ENCODE results near the gene MRPL44. TPM values are rescaled to one million over a fixed set of nuclear protein-coding genes. Genes with fewer than 3 reads are reported as not detected.
A peak's percentile ranks its signal among the peaks of the same experiment; 100 is the strongest.

MRPL44 gene
- polyA plus RNA-seq, 1 experiment: 24.3 TPM

DNA sequence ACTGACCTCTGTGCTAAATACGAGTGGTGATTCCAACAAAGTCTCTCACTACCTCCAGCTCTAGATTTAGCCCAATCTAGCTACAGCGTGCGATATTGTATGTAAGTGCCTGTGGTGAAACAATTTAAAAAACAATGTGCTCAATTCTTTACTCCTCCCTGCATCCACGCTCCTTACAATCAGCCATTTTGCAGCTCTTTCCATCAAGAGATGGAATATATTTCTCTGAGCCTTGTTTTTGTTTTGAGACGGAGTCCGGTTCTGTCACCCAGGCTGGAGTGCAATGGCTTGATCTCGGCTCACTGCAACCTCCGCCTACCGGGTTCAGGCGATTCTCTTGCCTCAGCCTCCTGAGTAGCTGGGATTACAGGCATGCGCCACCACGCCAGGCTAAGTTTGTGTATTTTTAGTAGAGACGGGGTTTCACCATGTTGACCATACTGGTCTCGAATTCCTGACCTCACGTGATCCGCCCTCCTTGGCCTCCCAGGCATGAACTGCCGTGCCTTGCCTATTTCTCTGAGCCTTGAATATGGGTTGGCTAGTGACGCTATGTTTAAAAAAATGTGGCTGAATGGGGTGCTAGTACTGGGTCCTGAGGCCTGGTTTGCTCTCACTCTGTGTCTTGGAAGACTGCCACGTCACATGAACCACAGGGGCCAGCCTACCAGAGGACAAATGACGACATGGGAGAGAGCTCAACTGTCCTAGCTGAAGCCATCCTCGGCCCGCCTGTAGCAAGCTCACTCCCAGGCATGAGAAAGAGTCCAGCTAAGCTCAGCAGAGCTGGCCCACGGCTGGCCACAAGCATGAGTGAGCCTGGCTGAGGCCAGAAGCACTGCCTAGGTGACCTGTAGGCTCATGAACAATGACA is 26.9 kb upstream of the MRPL44 start:
- ChIA-PET CTCF (interaction anchor here (0.6 to 0.8 kb wide), 3 partner anchors 16 to 959 kb away, joined by 3 to 4 read pairs (median 3); no protein-coding TSS in a partner anchor), POLR2A (interaction anchor here (0.8 kb wide), 1 partner anchor 12 kb away, joined by 5 read pairs; no protein-coding TSS in a partner anchor)
- Histone ChIP-seq H3K4me3 (ENCODE audit: low read depth, low read length) (no peak overlapping the region), H3K27me3 (ENCODE audit: control insufficient read depth, insufficient read depth, low read length) (no peaks in the 10 kb centered on the region), H3K9me3 (ENCODE audit: control insufficient read depth, insufficient read depth, low read length) (peaks cover 15% of the 10 kb centered on the region), H3K27ac (ENCODE audit: low read depth, low read length) (peak overlapping the region; percentile 41)
- DNase-seq (ENCODE audit: low read depth, low spot score): no peak
- TF ChIP-seq, protein P1, sequence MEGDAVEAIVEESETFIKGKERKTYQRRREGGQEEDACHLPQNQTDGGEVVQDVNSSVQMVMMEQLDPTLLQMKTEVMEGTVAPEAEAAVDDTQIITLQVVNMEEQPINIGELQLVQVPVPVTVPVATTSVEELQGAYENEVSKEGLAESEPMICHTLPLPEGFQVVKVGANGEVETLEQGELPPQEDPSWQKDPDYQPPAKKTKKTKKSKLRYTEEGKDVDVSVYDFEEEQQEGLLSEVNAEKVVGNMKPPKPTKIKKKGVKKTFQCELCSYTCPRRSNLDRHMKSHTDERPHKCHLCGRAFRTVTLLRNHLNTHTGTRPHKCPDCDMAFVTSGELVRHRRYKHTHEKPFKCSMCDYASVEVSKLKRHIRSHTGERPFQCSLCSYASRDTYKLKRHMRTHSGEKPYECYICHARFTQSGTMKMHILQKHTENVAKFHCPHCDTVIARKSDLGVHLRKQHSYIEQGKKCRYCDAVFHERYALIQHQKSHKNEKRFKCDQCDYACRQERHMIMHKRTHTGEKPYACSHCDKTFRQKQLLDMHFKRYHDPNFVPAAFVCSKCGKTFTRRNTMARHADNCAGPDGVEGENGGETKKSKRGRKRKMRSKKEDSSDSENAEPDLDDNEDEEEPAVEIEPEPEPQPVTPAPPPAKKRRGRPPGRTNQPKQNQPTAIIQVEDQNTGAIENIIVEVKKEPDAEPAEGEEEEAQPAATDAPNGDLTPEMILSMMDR (IDR thresholded peaks at IDR 0.05; ENCODE audit: low read depth, low read length): no peak

- Histone ChIP-seq H3K4me3 (ENCODE audit: low read depth, low read length) (no peak overlapping the region), H3K9me3 (ENCODE audit: control insufficient read depth, insufficient read depth, low read length) (peaks cover 3% of the 10 kb centered on the region; the same call in 1 of the 2 replicates), H3K27ac (ENCODE audit: low read depth, low read length) (no peak overlapping the region), H3K27me3 (ENCODE audit: control insufficient read depth, insufficient read depth, low read length) (no peaks in the 10 kb centered on the region)
- ChIA-PET POLR2A (no interaction called here), CTCF (no interaction called here)
- TF ChIP-seq, protein P1 (IDR thresholded peaks at IDR 0.05; ENCODE audit: low read depth, low read length): no peak
- no peak for DNase-seq (ENCODE audit: low read depth, low spot score)
These were observed 24.2 kb upstream of the MRPL44 start for GRCh38 chr2:223932816-223933800.

GRCh38 chr2:223934870-223935269 is 22.4 kb upstream of the MRPL44 start:
- CTCF ChIA-PET: no interaction called here
- Histone ChIP-seq H3K9me3 (ENCODE audit: control insufficient read depth, insufficient read depth, low read length) (no peaks in the 10 kb centered on the region), H3K27ac (ENCODE audit: low read depth, low read length) (no peak overlapping the region), H3K4me3 (ENCODE audit: low read depth, low read length) (no peak overlapping the region), H3K27me3 (ENCODE audit: control insufficient read depth, insufficient read depth, low read length) (no peaks in the 10 kb centered on the region)
- POLR2A ChIA-PET: no interaction called here
- no peak for DNase-seq (ENCODE audit: low read depth, low spot score)
- TF ChIP-seq, protein P1 (IDR thresholded peaks at IDR 0.05; ENCODE audit: low read depth, low read length): no peak

DNA sequence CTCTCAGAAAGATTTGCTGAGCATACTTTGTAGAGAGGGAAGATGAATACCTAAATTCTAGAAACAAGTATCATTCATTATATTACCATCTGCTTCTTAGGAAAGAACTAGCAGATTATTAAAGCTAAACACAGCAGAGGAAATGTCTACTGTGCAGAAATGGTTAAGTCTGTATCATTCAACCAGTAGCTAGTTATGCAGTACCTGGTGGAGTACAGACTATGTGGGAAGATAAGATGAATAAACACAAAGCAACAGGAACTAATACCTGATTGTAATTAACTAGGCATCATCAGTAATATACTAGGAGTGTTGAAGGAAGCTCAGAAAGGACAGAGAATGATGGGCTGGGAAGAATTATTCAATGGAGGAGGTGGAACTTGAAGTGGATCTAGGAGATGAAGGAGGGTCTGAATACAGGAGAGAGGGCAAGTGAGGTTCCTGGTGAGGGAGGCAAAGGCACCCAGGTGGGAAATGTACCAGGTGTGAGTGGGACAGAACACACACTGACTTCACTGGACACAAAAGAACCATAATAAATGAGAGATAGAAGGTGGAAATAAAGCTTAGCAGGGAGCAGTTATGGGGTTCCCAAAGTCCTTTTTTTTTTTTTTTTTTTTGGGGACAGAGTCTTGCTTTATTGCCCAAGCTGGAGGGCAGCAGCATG is 21.7 kb upstream of the MRPL44 start:
- Histone ChIP-seq H3K4me3 (ENCODE audit: low read depth, low read length) (no peak overlapping the region), H3K27ac (ENCODE audit: low read depth, low read length) (no peak overlapping the region), H3K27me3 (ENCODE audit: control insufficient read depth, insufficient read depth, low read length) (no peaks in the 10 kb centered on the region), H3K9me3 (ENCODE audit: control insufficient read depth, insufficient read depth, low read length) (no peaks in the 10 kb centered on the region)
- no peak for DNase-seq (ENCODE audit: low read depth, low spot score)
- CTCF ChIA-PET: no interaction called here
- TF ChIP-seq, protein P1 (IDR thresholded peaks at IDR 0.05; ENCODE audit: low read depth, low read length): no peak
- POLR2A ChIA-PET: no interaction called here

All from AG04450 (cell line).